GM10248 (cell line): ENCODE measurements around the gene CAMK1D.

ENCODE experiments used
- CTCF ChIA-PET: fragments of 300-600 bp; sonication (Branson Sonifier 250); formaldehyde crosslinking; extraction: SDS; loops from one replicate; lab custom pipeline; 2021; ENCODE audit warnings: antibody characterized with exemption; lab: Yijun Ruan, JAX
- POLR2A ChIA-PET: fragments of 350-650 bp; sonication (Branson Sonifier 250); formaldehyde crosslinking; extraction: SDS; loops from one replicate; lab custom pipeline; 2020; ENCODE audit warnings: antibody characterized with exemption; lab: Yijun Ruan, JAX
- DNase-seq: peaks from one replicate; pipeline ENCODE4 v3.0.0; 2012; ENCODE audit errors: extremely low spot score
- TF ChIP-seq, protein P1 (sequence below): IDR thresholded peaks from 2 replicates; pipeline ENCODE4 v1.5.1; 2012; ENCODE audit warnings: mild to moderate bottlenecking, low read depth; ENCODE audit errors: extremely low read depth, missing control alignments, control extremely low read depth

The CAMK1D gene

DNA sequence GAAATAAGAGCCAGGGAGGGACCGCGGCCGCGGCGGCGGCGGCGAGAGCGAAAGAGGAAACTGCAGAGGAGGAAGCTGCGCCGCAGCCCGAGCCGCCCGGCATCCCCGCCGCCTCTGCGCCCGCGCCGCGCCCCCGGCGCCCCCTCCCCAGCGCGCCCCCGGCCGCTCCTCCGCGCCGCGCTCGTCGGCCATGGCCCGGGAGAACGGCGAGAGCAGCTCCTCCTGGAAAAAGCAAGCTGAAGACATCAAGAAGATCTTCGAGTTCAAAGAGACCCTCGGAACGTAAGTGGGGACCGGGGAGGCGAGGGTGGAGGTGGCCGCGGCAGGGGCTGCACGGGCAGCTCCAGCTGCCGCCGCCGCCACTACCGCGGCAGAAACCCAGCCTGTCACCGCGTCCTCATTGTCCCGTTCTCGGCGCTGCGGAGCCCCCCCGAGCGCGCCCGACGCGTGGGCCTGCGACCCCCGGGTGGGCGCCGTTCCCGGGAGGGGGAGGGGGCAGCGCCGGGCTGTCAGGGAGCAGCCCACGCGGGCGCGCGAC lies 351 bp downstream of the CAMK1D start:
- CTCF ChIA-PET, result interaction anchor here (0.8 to 3.5 kb wide), 4 partner anchors 9 to 135 kb away, joined by 4 to 17 read pairs (median 6); no protein-coding TSS in a partner anchor
- POLR2A ChIA-PET, result no interaction called here
- no peak for DNase-seq
- TF ChIP-seq, protein P1, sequence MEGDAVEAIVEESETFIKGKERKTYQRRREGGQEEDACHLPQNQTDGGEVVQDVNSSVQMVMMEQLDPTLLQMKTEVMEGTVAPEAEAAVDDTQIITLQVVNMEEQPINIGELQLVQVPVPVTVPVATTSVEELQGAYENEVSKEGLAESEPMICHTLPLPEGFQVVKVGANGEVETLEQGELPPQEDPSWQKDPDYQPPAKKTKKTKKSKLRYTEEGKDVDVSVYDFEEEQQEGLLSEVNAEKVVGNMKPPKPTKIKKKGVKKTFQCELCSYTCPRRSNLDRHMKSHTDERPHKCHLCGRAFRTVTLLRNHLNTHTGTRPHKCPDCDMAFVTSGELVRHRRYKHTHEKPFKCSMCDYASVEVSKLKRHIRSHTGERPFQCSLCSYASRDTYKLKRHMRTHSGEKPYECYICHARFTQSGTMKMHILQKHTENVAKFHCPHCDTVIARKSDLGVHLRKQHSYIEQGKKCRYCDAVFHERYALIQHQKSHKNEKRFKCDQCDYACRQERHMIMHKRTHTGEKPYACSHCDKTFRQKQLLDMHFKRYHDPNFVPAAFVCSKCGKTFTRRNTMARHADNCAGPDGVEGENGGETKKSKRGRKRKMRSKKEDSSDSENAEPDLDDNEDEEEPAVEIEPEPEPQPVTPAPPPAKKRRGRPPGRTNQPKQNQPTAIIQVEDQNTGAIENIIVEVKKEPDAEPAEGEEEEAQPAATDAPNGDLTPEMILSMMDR, result no peak

DNA sequence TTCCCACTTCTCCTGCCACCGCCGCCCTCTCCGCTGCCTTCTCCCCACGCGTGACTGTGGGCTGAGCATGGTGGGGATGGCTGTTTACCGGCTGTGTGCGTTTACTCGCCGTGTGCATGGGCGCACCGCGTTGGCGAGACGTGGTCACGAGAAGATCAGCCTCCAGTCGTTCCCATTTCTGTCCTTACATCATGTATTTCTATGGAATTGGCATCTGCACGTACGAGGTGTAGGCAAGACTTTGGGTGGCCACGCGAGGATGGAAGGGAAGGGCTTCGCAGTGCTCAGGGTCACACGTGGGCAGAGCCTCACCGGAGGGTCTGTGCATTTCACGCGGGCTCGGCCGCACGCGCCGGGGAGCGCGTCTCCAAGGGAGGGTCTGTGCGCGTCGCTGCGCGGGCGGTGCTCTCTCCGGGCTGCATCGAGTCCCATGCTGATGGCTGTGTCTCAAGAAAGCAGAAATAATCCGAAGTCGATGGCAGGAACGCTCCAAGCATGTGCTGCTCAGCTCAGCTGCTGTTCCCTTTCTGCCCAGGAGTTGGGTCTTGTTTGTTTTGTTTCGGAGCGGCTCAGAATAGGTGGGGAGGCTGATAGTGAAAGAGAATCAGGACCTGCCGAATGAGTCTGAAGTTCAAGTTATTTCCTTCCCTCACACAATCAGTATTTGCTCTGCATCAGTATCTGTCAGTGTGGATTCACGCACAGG lies 973 bp downstream of the CAMK1D start:
- POLR2A ChIA-PET, result no interaction called here
- DNase-seq, result peak; percentile 61
- TF ChIP-seq, protein P1, result no peak
- CTCF ChIA-PET, result interaction anchor here (0.7 to 3.5 kb wide), 9 partner anchors 8 to 135 kb away, joined by 3 to 17 read pairs (median 5); no protein-coding TSS in a partner anchor

DNA sequence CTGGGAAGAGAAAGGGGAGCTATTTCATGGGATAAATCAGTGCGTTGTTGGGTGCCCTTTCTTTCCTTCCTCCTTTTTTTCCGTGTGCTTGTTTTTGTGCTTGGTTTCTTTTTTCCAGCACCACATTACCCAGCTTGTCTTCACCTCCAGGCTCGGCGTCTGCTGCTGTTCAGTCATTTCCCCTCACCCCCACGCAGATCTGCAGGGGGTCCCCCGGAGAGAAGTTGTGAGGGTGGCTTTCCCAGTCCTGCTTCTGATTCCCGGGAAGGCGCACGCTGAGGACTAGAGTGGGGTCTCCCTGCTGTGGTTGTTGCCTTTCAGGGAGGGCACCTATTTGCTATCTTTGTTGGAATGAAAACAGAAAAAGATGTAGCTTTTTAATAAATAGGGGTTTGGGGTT lies 1.6 kb downstream of the CAMK1D start:
- POLR2A ChIA-PET, result interaction anchor here (1.0 kb wide), 1 partner anchor 17 kb away, joined by 3 read pairs; no protein-coding TSS in a partner anchor
- TF ChIP-seq, protein P1, result no peak
- CTCF ChIA-PET, result interaction anchor here (0.7 to 3.5 kb wide), 7 partner anchors 8 to 306 kb away, joined by 3 to 17 read pairs (median 4); no protein-coding TSS in a partner anchor
- DNase-seq, result no peak

DNA sequence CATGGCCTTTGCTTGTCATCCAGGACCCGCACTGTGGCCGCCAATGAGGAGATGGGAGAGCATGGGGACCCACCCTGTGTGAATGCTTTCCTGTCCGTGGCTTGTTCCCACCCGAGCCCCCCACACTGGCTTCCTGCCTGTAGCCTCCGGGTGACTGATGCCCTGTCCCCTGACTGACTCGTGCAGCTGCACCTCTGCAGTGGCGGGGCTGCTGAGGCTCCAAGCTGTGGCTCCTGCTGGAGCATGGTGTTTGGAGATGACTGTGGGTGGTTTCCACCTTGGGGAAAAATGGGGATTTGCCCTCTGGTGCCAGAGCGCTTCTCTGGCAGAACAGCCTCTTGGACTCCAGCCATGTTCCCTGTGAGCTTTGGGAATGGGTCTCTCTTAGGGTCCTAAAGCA lies 2.1 kb downstream of the CAMK1D start:
- ChIA-PET CTCF (interaction anchor here (0.8 to 3.5 kb wide), 7 partner anchors 9 to 305 kb away, joined by 3 to 17 read pairs (median 4); no protein-coding TSS in a partner anchor), POLR2A (interaction anchor here (0.8 to 1.0 kb wide), 2 partner anchors 18 to 87 kb away, joined by 3 read pairs; no protein-coding TSS in a partner anchor)
- no peak for DNase-seq
- TF ChIP-seq, protein P1, result no peak

DNA sequence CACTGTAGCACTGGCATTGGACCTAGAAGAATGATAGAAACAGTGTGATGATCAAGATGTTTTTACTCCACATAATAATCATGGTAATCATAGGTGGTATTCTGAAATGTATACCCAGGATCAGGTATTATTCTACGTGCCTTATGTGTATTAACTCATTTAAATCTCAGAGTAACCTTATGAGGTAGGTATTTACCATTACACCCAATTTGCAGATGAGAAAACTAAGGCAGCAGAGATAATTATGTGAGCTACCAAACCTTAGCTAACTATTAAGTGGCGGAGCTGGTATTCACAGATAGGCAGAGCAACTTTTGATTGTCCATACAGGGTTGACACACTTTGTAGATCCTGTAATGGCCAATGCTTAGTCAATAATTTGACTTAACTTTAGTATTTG lies 2.5 kb downstream of the CAMK1D start:
- TF ChIP-seq, protein P1, result no peak
- ChIA-PET POLR2A (interaction anchor here (0.8 to 1.0 kb wide), 2 partner anchors 18 to 87 kb away, joined by 3 read pairs; no protein-coding TSS in a partner anchor), CTCF (interaction anchor here (0.8 to 3.5 kb wide), 6 partner anchors 9 to 87 kb away, joined by 3 to 17 read pairs (median 6); no protein-coding TSS in a partner anchor)
- no peak for DNase-seq
